Hepatocyte (in vitro differentiated cells): ENCODE measurements around the gene CST7. TPM values are rescaled to one million over a fixed set of nuclear protein-coding genes. Genes with fewer than 3 reads are reported as not detected.

Source experiments
- DNase-seq: peaks from one replicate; pipeline ENCODE4 v3.0.0-alpha.2; 2016; ENCODE audit warnings: low spot score
- H2AFZ ChIP-seq: fragments of 200-600 bp; sonication (generic); 2 replicates; pipeline ENCODE4 v1.6.0; 2016; ENCODE audit warnings: antibody characterized with exemption, mild to moderate bottlenecking
- H3K27ac ChIP-seq: fragments of 200-600 bp; sonication (generic); 2 replicates; pipeline ENCODE4 v1.5.1; 2016; ENCODE audit warnings: mild to moderate bottlenecking
- H3K27me3 ChIP-seq: fragments of 200-600 bp; sonication (generic); 2 replicates; pipeline ENCODE4 v1.6.1; 2016
- H3K36me3 ChIP-seq: fragments of 200-600 bp; sonication (generic); replicated peaks from 2 replicates; pipeline ENCODE4 v1.5.1; 2016; ENCODE audit warnings: low read depth; ENCODE audit not compliant: insufficient read depth
- H3K4me1 ChIP-seq: fragments of 200-600 bp; sonication (generic); 2 replicates; pipeline ENCODE4 v1.5.1; 2016; ENCODE audit warnings: mild to moderate bottlenecking, moderate library complexity; ENCODE audit not compliant: insufficient read depth
- H3K4me2 ChIP-seq: fragments of 200-600 bp; sonication (generic); 2 replicates; pipeline ENCODE4 v1.6.0; 2016
- H3K4me3 ChIP-seq: fragments of 200-600 bp; sonication (generic); 2 replicates; pipeline ENCODE4 v1.5.1; 2016; ENCODE audit warnings: mild to moderate bottlenecking
- H3K79me2 ChIP-seq: fragments of 200-600 bp; sonication (generic); 2 replicates; pipeline ENCODE4 v1.6.0; 2017; ENCODE audit warnings: mild to moderate bottlenecking
- H3K9me2 ChIP-seq: fragments of 200-600 bp; sonication (generic); replicated peaks from 2 replicates; pipeline ENCODE4 v1.6.0; 2017; ENCODE audit warnings: mild to moderate bottlenecking; ENCODE audit not compliant: insufficient read depth
- H3K9me3 ChIP-seq: fragments of 200-600 bp; sonication (generic); 2 replicates; pipeline ENCODE4 v1.5.1; 2016; ENCODE audit warnings: low read depth, mild to moderate bottlenecking
- H4K20me1 ChIP-seq: fragments of 200-600 bp; sonication (generic); 2 replicates; pipeline ENCODE4 v1.6.0; 2016; ENCODE audit warnings: mild to moderate bottlenecking; ENCODE audit not compliant: insufficient read depth, poor library complexity, severe bottlenecking
- CTCF ChIP-seq: fragments of 200-600 bp; sonication (generic); IDR thresholded peaks from 2 replicates; pipeline ENCODE4 v1.5.1; 2016; ENCODE audit warnings: antibody characterized with exemption, mild to moderate bottlenecking; ENCODE audit not compliant: poor library complexity
- EZH2 ChIP-seq: fragments of 200-600 bp; sonication (generic); IDR thresholded peaks from 2 replicates; pipeline ENCODE4 v1.6.1; 2016; ENCODE audit warnings: antibody characterized with exemption, mild to moderate bottlenecking, borderline replicate concordance
- EZH2phosphoT487 ChIP-seq: fragments of 200-600 bp; sonication (generic); IDR thresholded peaks from one replicate; pipeline ENCODE4 v1.6.1; 2018; ENCODE audit warnings: antibody characterized with exemption, mild to moderate bottlenecking, low read depth, moderate library complexity; ENCODE audit not compliant: unreplicated experiment, severe bottlenecking
- whole genome bisulfite sequencing: methylation state at CpG from one replicate; pipeline ENCODE4 v1.1.6; 2016; ENCODE audit warnings: low lambda C conversion rate; ENCODE audit errors: missing lambda C conversion rate; 5-methylcytosine and 5-hydroxymethylcytosine counted together
- polyA plus RNA-seq: library from polyadenylated mRNA; unstranded; fragments of >200 nt; fragmentation: Nextera tagmentation; extraction: Ambion mirVana; gene quantifications from 2 replicates; pipeline ENCODE4 v1.2.1, GENCODE V29; 2016
- total RNA-seq: library from RNA; depleted of rRNA; stranded (reverse); fragments of >200 nt; gene quantifications from 2 replicates; pipeline ENCODE4 v1.2.3, GENCODE V29; 2014

CST7 gene
- total and polyA plus RNA-seq, 2 experiments from 2014 or later = not detected

GRCh38 chr20:24954151-24954550 lies 5.1 kb downstream of the CST7 start:
- H3K27me3 ChIP-seq = no peaks in the 10 kb centered on the region
- H3K36me3 ChIP-seq = no peaks in the 10 kb centered on the region
- no peak overlapping the region for H2AFZ ChIP-seq
- no peaks in the 10 kb centered on the region for H3K79me2 ChIP-seq
- no peaks in the 10 kb centered on the region for H3K4me1 ChIP-seq
- H3K4me2 ChIP-seq = no peak overlapping the region
- 83% methylated on average over 8 of the region's 8 CpGs for WGBS
- H3K9me3 ChIP-seq = no peaks in the 10 kb centered on the region
- no peaks in the 10 kb centered on the region for H3K9me2 ChIP-seq
- H4K20me1 ChIP-seq = no peaks in the 10 kb centered on the region
- no peak overlapping the region for H3K4me3 ChIP-seq
- H3K27ac ChIP-seq = no peak overlapping the region
- no peak for TF ChIP-seq CTCF
- TF ChIP-seq EZH2 = no peak
- no peak for TF ChIP-seq EZH2phosphoT487
- DNase-seq = no peak

- Histone ChIP-seq H3K79me2 (no peaks in the 10 kb centered on the region), H3K27me3 (no peaks in the 10 kb centered on the region), H3K4me2 (no peak overlapping the region), H2AFZ (no peak overlapping the region), H3K4me1 (no peaks in the 10 kb centered on the region), H3K9me3 (no peaks in the 10 kb centered on the region), H3K36me3 (no peaks in the 10 kb centered on the region), H3K4me3 (no peak overlapping the region), H4K20me1 (no peaks in the 10 kb centered on the region), H3K27ac (no peak overlapping the region), H3K9me2 (no peaks in the 10 kb centered on the region)
- DNase-seq = no peak
- WGBS = 94% methylated on average over 2 of the region's 2 CpGs
- TF ChIP-seq EZH2 = no peak
- no peak for TF ChIP-seq EZH2phosphoT487
- no peak for TF ChIP-seq CTCF
Measured at GRCh38 chr20:24954566-24954965, 5.5 kb downstream of the CST7 start.

GRCh38 chr20:24955045-24955444 lies 6.0 kb downstream of the CST7 start:
- DNase-seq = no peak

More at GRCh38 chr20:24955045-24955444, 6.0 kb downstream of the CST7 start:
- no peak overlapping the region for H2AFZ ChIP-seq
- H3K79me2 ChIP-seq = no peaks in the 10 kb centered on the region
- H3K27ac ChIP-seq = no peak overlapping the region
- H3K9me3 ChIP-seq = no peaks in the 10 kb centered on the region
- no peak overlapping the region for H3K4me2 ChIP-seq
- H3K4me1 ChIP-seq = no peaks in the 10 kb centered on the region
- no peaks in the 10 kb centered on the region for H3K9me2 ChIP-seq
- H3K36me3 ChIP-seq = no peaks in the 10 kb centered on the region
- H3K4me3 ChIP-seq = no peak overlapping the region
- 91% methylated on average over 3 of the region's 3 CpGs for WGBS
- H4K20me1 ChIP-seq = no peaks in the 10 kb centered on the region
- no peak for TF ChIP-seq EZH2
- no peak for TF ChIP-seq EZH2phosphoT487
- TF ChIP-seq CTCF = no peak
- no peaks in the 10 kb centered on the region for H3K27me3 ChIP-seq
